H1 (cell line): ENCODE data around the gene MBLAC1. TPM values are rescaled to one million over a fixed set of nuclear protein-coding genes. Genes with fewer than 3 reads are reported as not detected.

Experiments used
- CTCF ChIA-PET: fragments of 300-600 bp; sonication (Branson Sonifier 250); formaldehyde crosslinking; loops from one replicate; lab custom pipeline; 2021; ENCODE audit not compliant: partially characterized antibody; lab: Charles Lee
- POLR2A ChIA-PET: fragments of 300-600 bp; sonication (Branson Sonifier 250); formaldehyde crosslinking; loops from one replicate; lab custom pipeline; 2021; ENCODE audit warnings: inconsistent platforms; ENCODE audit not compliant: partially characterized antibody; lab: Charles Lee
- DNase-seq, 2 experiments: peaks; one replicate each; pipeline versions ENCODE4 v3.0.0 to v3.0.0-alpha.2; 2010 to 2022; ENCODE audit warnings: low spot score in 2 of 2, low read depth in 1 of 2, mixed read lengths in 1 of 2
- FAIRE-seq: peaks from 2 replicates; lab custom pipeline; 2011; peaks lifted over from hg19 to GRCh38; lab: Jason Lieb, UNC
- H2AFZ ChIP-seq: 2 replicates; pipeline ENCODE4 v1.8.1; 2012; ENCODE audit warnings: low read length, inconsistent platforms
- H2AK5ac ChIP-seq: 2 replicates; pipeline ENCODE4 v1.6.1; 2013; ENCODE audit warnings: low read depth, low read length
- H2BK120ac ChIP-seq: replicated peaks from 2 replicates; pipeline ENCODE3; 2013; ENCODE audit warnings: low read depth, low read length, inconsistent platforms
- H2BK12ac ChIP-seq: 2 replicates; pipeline ENCODE4 v1.6.1; 2013; ENCODE audit warnings: low read depth, low read length
- H2BK15ac ChIP-seq: 2 replicates; pipeline ENCODE4 v1.6.1; 2013; ENCODE audit warnings: low read length
- H2BK20ac ChIP-seq: 2 replicates; pipeline ENCODE4 v1.6.1; 2013; ENCODE audit warnings: low read length
- H2BK5ac ChIP-seq: 2 replicates; pipeline ENCODE4 v1.6.1; 2013; ENCODE audit warnings: low read depth, low read length
- H3K14ac ChIP-seq: 2 replicates; pipeline ENCODE4 v1.6.1; 2013; ENCODE audit warnings: inconsistent platforms; ENCODE audit not compliant: insufficient read length
- H3K18ac ChIP-seq: 2 replicates; pipeline ENCODE4 v1.6.1; 2013; ENCODE audit warnings: low read length; ENCODE audit errors: extremely low read depth
- H3K23ac ChIP-seq: 2 replicates; pipeline ENCODE4 v1.6.1; 2013; ENCODE audit warnings: inconsistent platforms; ENCODE audit not compliant: insufficient read length
- H3K23me2 ChIP-seq: 2 replicates; pipeline ENCODE4 v1.6.1; 2013; ENCODE audit warnings: low read depth, low read length
- H3K27ac ChIP-seq: 2 replicates; pipeline ENCODE4 v1.6.1; 2011; ENCODE audit warnings: low read depth, low read length, inconsistent platforms
- H3K27me3 ChIP-seq, 4 experiments: replicated peaks in 1 of 4; 1 replicate in 1 of 4; 2 replicates in 3 of 4; pipeline versions ENCODE4 v1.6.1 to v1.8.1; 2011 to 2013; ENCODE audit warnings: low read length in 3 of 4, mild to moderate bottlenecking in 3 of 4, inconsistent platforms in 2 of 4, mixed read lengths in 2 of 4, moderate library complexity in 1 of 4; ENCODE audit not compliant: control insufficient read depth in 3 of 4, insufficient read depth in 3 of 4; ENCODE audit errors: extremely low read depth in 1 of 4
- H3K36me3 ChIP-seq, 4 experiments: 2 replicates each; pipeline versions ENCODE4 v1.6.1 to v1.8.1; 2011 to 2013; ENCODE audit warnings: mild to moderate bottlenecking in 4 of 4, low read length in 3 of 4, moderate library complexity in 2 of 4, control low read depth in 1 of 4, inconsistent platforms in 1 of 4; ENCODE audit not compliant: insufficient read depth in 4 of 4, control insufficient read depth in 2 of 4
- H3K4ac ChIP-seq: replicated peaks from 2 replicates; pipeline ENCODE3; 2013; ENCODE audit warnings: low read length, low read depth, mixed read lengths, inconsistent platforms; ENCODE audit not compliant: insufficient read length
- H3K4me1 ChIP-seq, 4 experiments: replicated peaks in 1 of 4; 1 replicate in 1 of 4; 2 replicates in 3 of 4; pipeline versions ENCODE4 v1.6.1 to v1.8.1; 2011 to 2013; ENCODE audit warnings: low read length in 3 of 4, inconsistent platforms in 2 of 4, mixed read lengths in 1 of 4; ENCODE audit not compliant: insufficient read depth in 4 of 4, control insufficient read depth in 3 of 4
- H3K4me2 ChIP-seq, 2 experiments: 2 replicates each; pipeline versions ENCODE4 v1.6.1 to v1.8.1; 2011 to 2013; ENCODE audit warnings: low read depth in 2 of 2, low read length in 2 of 2, control low read depth in 1 of 2, inconsistent platforms in 1 of 2, mild to moderate bottlenecking in 1 of 2; ENCODE audit not compliant: insufficient read depth in 1 of 2
- H3K4me3 ChIP-seq, 4 experiments: fragments of 200-600, 300-600 bp in 1 of 4; sonication (generic), shearing (Covaris generic), sonication (Bioruptor Twin) in 1 of 4; 2 replicates each; pipeline versions ENCODE4 v1.5.1 to v1.8.1; 2011 to 2016; ENCODE audit warnings: low read length in 4 of 4, low read depth in 3 of 4, control low read depth in 2 of 4, inconsistent platforms in 2 of 4, mild to moderate bottlenecking in 2 of 4, mixed read lengths in 1 of 4, moderate library complexity in 1 of 4; ENCODE audit not compliant: insufficient read depth in 2 of 4; ENCODE audit errors: extremely low read depth in 1 of 4
- H3K56ac ChIP-seq: replicated peaks from 2 replicates; pipeline ENCODE3; 2013; ENCODE audit warnings: low read depth, mild to moderate bottlenecking, mixed read lengths, low read length, inconsistent platforms; ENCODE audit not compliant: insufficient read length
- H3K79me1 ChIP-seq: 2 replicates; pipeline ENCODE4 v1.6.1; 2013; ENCODE audit warnings: low read depth, low read length, control low read depth
- H3K79me2 ChIP-seq, 2 experiments: 2 replicates each; pipeline versions ENCODE4 v1.6.1 to v1.8.1; 2012 to 2013; ENCODE audit warnings: low read length in 2 of 2, mild to moderate bottlenecking in 2 of 2, inconsistent platforms in 1 of 2; ENCODE audit not compliant: insufficient read depth in 2 of 2, control insufficient read depth in 1 of 2
- H3K9ac ChIP-seq, 4 experiments: replicated peaks in 1 of 4; 1 replicate in 1 of 4; 2 replicates in 3 of 4; pipeline versions ENCODE4 v1.6.1 to v1.8.1; 2011 to 2013; ENCODE audit warnings: low read depth in 3 of 4, low read length in 3 of 4, control low read depth in 2 of 4, mild to moderate bottlenecking in 2 of 4, moderate library complexity in 2 of 4, inconsistent platforms in 1 of 4; ENCODE audit errors: extremely low read depth in 1 of 4
- H3K9me3 ChIP-seq, 2 experiments: 2 replicates each; pipeline versions ENCODE4 v1.6.1 to v1.8.1; 2012 to 2013; ENCODE audit warnings: mild to moderate bottlenecking in 2 of 2, moderate library complexity in 2 of 2, control low read depth in 1 of 2, inconsistent platforms in 1 of 2, low read depth in 1 of 2, low read length in 1 of 2, mixed read lengths in 1 of 2; ENCODE audit not compliant: insufficient read depth in 2 of 2
- H4K20me1 ChIP-seq, 2 experiments: replicated peaks in 1 of 2; 2 replicates each; pipeline versions ENCODE3 to v1.8.1; 2011 to 2013; ENCODE audit warnings: inconsistent platforms in 2 of 2, low read length in 2 of 2, mild to moderate bottlenecking in 1 of 2; ENCODE audit not compliant: insufficient read depth in 2 of 2, control insufficient read depth in 1 of 2
- H4K5ac ChIP-seq: 2 replicates; pipeline ENCODE4 v1.6.1; 2013; ENCODE audit warnings: low read length, low read depth, mixed read lengths, inconsistent platforms; ENCODE audit not compliant: insufficient read length
- H4K8ac ChIP-seq: 2 replicates; pipeline ENCODE4 v1.8.0; 2013; ENCODE audit warnings: mild to moderate bottlenecking, moderate library complexity, low read length, inconsistent platforms; ENCODE audit not compliant: insufficient read depth; ENCODE audit errors: extremely low read depth
- H4K91ac ChIP-seq: replicated peaks from 2 replicates; pipeline ENCODE3; 2013; ENCODE audit warnings: low read length, mixed read lengths, inconsistent platforms; ENCODE audit not compliant: insufficient read length
- BCL11A ChIP-seq, 2 experiments: IDR thresholded peaks; one replicate each; pipeline ENCODE4 v1.6.1; 2011; ENCODE audit warnings: low read depth in 2 of 2, low read length in 2 of 2, mild to moderate bottlenecking in 2 of 2
- EZH2 ChIP-seq: fragments of 200-600 bp; sonication (generic); IDR thresholded peaks from 2 replicates; pipeline ENCODE4 v1.7.1; 2012; ENCODE audit warnings: low read depth, mild to moderate bottlenecking, moderate library complexity, low read length, inconsistent platforms; ENCODE audit not compliant: severe bottlenecking
- HDAC2 ChIP-seq, 2 experiments: fragments of 300-600 bp in 1 of 2; sonication (generic) in 1 of 2; IDR thresholded peaks; 2 replicates each; pipeline ENCODE4 v1.6.1; 2011 to 2012; ENCODE audit warnings: low read depth in 2 of 2, low read length in 2 of 2, mild to moderate bottlenecking in 2 of 2, moderate library complexity in 2 of 2, borderline replicate concordance in 1 of 2, inconsistent platforms in 1 of 2
- TAF7 ChIP-seq: optimal IDR thresholded peaks from 2 replicates; pipeline ENCODE3; 2011; ENCODE audit warnings: low read depth, mild to moderate bottlenecking, inconsistent platforms, low read length, moderate library complexity, borderline replicate concordance
- WGBS, 2 experiments: shearing (Covaris generic) in 1 of 2; methylation state at CpG; one replicate each; pipeline versions ENCODE4 v1.1.6 to v1.1.7; 2013 to 2015; ENCODE audit warnings: low lambda C conversion rate in 2 of 2, mixed read lengths in 2 of 2, inconsistent platforms in 1 of 2, low coverage in 1 of 2, missing lambda C conversion rate in 1 of 2; ENCODE audit not compliant: insufficient replicate concordance in 2 of 2, insufficient coverage in 1 of 2, insufficient read length in 1 of 2; ENCODE audit errors: extremely low coverage in 1 of 2, missing lambda C conversion rate in 1 of 2; 5-methylcytosine and 5-hydroxymethylcytosine counted together
- polyA plus RNA-seq, 7 experiments: library from polyadenylated mRNA; depleted of rRNA in 3 of 7; stranded (reverse) in 5 of 7; unstranded in 2 of 7; fragments of >200 nt in 5 of 7; fragments of 200-250 nt in 2 of 7; gene quantifications; 1 replicate in 5 of 7; 2 replicates in 1 of 7; 4 replicates in 1 of 7; pipeline versions ENCODE4 v1.2.1 to v1.2.3, GENCODE V29; 2011 to 2013; ENCODE audit warnings: missing spikeins in 2 of 7, mixed read lengths in 2 of 7
- total RNA-seq: library from RNA; stranded (reverse); fragmentation: NEBNext Ultra II Directional; extraction: Animal tissue kit (Norgen Biotek cat#: 25700); gene quantifications from 2 replicates; pipeline ENCODE4 v1.2.1, GENCODE V29; 2021

Gene MBLAC1
- total and polyA plus RNA-seq, 2 of the 8 experiments (the other 6 are each of a cell fraction or from before 2014, with no cell fraction given), result 1.00 to 1.7 TPM

GRCh38 chr7:100166970-100167911 lies 40.5 kb downstream of the MBLAC1 start:
- Histone ChIP-seq H4K91ac (no peak overlapping the region), H2AFZ (no peak overlapping the region), H3K18ac (peak overlapping the region; percentile 24; the same call in 1 of the 2 replicates), H3K79me1 (no peaks in the 10 kb centered on the region; the same call in 1 of the 2 replicates), H3K4me2 (peak overlapping the region; percentile 86 to 89), H2BK120ac (no peak overlapping the region), H4K5ac (no peak overlapping the region), H3K27ac (no peak overlapping the region), H3K79me2 (no peaks in the 10 kb centered on the region), H3K56ac (no peak overlapping the region), H3K14ac (no peak overlapping the region), H3K9me3 (no peaks in the 10 kb centered on the region), H3K4ac (no peak overlapping the region), H3K4me1 (peaks cover 11 to 29% (median 18%) of the 10 kb centered on the region in 4 experiments), H3K4me3 (peak overlapping the region; percentile 47 to 77 (median 63); a peak in 7 of 8 replicates), H4K20me1 (peaks cover 0 to 3% of the 10 kb centered on the region in 2 experiments), H2BK20ac (0 out of 2 replicates have a peak overlapping the region, but pooled peaks have one; percentile 18), H3K27me3 (peaks cover 0 to 10% (median 2%) of the 10 kb centered on the region in 4 experiments; a peak in 1 of 7 replicates), H2AK5ac (peak overlapping the region; percentile 47; the same call in 1 of the 2 replicates), H3K23ac (no peak overlapping the region), H4K8ac (no peak overlapping the region), H2BK5ac (peak overlapping the region; percentile 44; the same call in 1 of the 2 replicates), H2BK12ac (0 out of 2 replicates have a peak overlapping the region, but pooled peaks have one; percentile 33), H3K36me3 (no peaks in the 10 kb centered on the region), H2BK15ac (peak overlapping the region; percentile 72; the same call in 1 of the 2 replicates), H3K23me2 (peaks cover 14% of the 10 kb centered on the region; the same call in 1 of the 2 replicates), H3K9ac (no peak overlapping the region)
- TF ChIP-seq TAF7, result no peak
- TF ChIP-seq BCL11A (IDR thresholded peaks at IDR 0.05; ENCODE audit: low read depth in 2 of 2, low read length in 2 of 2), result no peak
- TF ChIP-seq EZH2, result no peak
- no peak for TF ChIP-seq HDAC2 (IDR thresholded peaks at IDR 0.05; ENCODE audit: borderline replicate concordance in 1 of 2, low read depth in 2 of 2, low read length in 2 of 2)
- FAIRE-seq (no peak), DNase-seq (no peak)
- 59% methylated on average over 14 of the region's 14 CpGs; no CpG with 5 or more reads in 1 of the 2 experiments for WGBS, 2 experiments
- CTCF ChIA-PET, result interaction anchor here (0.7 to 11.2 kb wide), 14 partner anchors 10 to 55 kb away, joined by 3 to 94 read pairs (median 5); partner anchors contain the start of genes GPC2 and STAG3
- POLR2A ChIA-PET, result interaction anchor here (0.6 to 11.0 kb wide), 22 partner anchors 10 to 261 kb away, joined by 3 to 145 read pairs (median 4); partner anchors contain the start of genes AP4M1, GPC2, LAMTOR4 and MBLAC1
